GM18868 (cell line): Measurements from ENCODE around the gene PJA1.
A peak's percentile ranks its signal among the peaks of the same experiment; 100 is the strongest.

ENCODE experiments used
- ATAC-seq: cut with Tn5 transposase; IDR thresholded peaks from one replicate; pipeline ENCODE4 v1.9.1; 2021; ENCODE audit warnings: mild to moderate bottlenecking, moderate library complexity; ENCODE audit not compliant: unreplicated experiment

The PJA1 gene

DNA sequence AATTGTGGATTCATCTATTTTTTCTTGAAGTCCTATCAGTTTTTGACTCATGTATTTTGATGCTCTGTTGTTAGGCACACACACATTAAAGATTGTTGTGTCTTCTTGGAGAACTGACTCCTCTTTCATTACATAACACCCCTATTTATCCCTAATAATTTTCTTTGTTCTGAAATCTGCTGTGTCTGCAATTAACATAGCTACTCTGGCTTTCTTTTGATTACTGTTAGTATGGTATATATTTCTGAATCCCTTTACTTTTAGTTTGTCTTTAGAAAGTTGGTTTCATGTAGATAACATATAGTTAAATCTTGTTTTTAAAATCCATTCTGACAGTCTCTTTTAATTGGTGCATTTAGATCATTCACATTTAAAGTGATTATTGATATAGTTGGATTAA lies 5.1 kb upstream of the PJA1 start:
- ATAC-seq = no peak

DNA sequence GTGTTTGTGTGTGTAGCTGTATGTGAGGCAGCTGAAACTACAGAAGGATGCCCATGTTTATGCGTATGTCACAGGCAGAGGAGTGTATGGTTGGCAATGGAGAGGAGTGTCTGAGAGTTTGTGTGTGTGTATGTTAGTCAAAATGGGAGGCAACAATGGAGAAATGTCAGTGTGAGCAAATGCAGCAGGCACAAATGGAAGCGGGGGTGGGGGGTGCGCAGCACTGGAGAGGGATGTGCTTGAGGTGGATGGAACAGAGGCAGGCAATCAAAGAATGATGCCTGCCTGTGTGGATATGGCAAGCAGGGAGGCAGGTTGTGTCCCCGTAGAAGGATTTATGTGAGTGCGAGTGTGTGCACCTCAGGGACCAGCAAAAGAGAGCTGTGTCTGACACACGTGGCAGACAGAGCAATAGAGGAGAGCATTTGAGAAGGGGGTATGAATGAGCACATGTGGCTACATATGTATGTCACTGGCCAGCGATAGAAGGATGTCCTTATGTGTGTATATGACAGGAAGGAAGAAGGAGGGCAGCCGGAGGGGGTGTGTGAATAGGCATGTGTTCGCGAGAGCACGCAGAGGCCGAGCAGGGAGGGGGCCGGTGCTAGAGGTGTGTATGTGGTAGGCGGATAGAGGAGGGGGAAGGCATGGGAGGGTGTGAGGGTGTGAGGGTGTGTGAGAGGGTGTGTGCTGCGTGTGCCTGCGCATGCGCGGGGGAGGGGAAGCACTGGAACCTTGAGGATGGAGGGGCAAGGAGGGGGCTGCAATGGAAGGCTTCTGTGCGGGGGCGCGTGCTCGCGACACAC lies 1.1 kb downstream of the PJA1 start:
- ATAC-seq = peak; percentile 58

DNA sequence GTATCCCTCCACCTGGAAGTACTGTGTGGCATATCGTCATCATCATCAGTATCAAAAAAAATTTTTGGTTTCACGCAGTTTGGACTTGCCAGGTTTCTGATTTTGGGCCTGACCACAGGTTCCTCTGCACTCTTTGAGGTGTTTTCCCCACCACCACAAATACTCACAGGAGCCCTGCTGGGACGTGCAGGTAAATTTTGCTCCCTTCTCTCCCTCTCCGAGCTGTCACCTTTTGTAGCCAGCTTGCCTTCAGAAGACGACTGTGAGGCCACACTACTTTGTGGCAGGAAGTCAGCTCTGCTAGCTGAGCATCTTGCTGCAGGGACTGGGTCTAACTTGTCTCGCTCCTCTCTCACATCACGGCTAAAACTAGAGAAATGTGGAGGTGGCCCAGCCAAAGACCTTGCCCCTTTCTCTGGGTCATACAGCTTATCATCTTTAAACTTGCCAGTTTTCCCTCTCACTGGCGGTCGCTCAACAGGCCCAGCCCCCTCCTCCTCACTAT lies 2.8 kb downstream of the PJA1 start:
- ATAC-seq = no peak

DNA sequence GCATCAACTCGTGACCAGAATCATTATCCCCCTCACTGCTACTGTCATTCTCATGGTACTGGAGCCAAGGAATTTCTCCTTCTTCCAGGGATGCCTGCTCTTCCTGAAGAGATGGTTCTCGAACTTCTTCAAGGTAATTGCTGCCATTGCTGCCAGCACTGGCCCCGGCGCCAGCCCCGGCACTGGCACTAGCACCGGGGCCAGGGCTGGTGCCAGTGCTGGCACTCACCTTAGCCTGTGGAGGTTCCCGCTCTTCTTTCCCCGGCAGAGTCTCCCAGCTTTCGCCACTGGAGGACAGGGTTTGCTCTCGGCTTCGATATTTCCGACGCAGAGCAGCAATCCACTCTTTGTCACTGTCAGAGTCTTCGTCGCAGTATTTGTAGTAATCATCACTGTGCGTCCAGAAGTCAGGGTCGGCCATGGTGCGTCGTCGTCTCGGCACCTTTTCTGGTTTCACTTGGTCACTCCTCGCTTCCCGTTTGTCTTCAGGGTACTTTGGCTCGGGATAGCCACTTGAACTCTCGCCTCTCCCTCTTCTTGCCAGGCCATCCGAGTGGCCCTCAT lies 3.4 kb downstream of the PJA1 start:
- ATAC-seq = no peak

DNA sequence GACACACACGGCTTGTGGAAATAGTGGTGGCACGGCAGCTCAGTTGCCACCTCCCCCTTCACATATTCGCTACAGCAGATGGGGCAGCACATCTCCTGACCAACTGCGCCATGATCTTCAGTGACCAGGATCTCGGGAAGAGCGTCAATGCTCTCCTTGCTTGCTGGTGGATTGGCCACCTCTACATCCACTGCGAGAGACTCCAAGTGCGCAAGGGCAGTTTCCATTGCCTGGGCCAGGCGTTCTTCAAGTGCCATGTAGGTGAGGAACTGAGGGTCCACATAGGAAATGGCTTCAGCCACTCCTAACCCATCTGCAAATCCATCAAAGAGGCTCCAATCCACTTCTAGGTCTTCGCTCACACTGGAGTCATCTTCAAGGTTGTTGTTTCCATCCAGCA lies 3.9 kb downstream of the PJA1 start:
- ATAC-seq = no peak

DNA sequence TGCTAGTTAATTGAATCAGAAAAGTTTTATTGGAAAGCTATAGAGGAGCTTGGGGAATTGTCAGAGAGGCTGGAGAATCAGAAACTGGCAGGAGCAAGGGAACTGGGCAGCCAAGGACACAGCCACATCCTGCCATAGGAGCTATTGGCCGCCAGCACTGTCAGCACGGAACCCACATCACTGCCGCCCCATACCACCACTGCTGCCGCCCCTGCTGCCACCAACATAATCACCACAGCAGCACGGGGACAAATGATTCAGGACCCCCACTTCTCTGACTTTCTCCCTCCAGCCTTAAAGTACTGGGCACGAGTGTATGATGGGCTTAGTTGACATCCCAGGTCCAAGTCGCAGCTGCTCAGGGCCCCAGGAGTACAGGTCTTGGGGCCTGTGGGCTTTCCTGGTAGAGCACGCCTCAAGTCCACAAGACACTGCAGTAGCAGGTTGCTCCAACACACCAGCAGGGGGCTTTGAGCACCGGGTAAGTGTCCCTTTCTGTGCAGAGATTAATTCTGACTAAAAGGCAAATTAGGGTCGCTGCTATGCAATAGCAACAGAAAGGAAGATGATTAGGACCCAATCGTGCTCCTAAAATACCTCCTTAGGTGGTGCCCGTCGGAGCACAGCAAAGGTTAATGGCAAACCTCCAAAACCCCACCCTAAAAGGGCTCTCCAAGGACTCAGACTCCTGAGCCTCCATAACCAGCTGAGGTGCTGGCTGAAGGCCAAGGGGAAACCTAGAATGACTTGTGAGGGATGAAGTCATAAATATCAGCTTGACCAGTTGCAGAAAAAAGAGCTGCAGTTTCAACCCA lies 6.9 kb downstream of the PJA1 start:
- ATAC-seq = peak; percentile 95

DNA sequence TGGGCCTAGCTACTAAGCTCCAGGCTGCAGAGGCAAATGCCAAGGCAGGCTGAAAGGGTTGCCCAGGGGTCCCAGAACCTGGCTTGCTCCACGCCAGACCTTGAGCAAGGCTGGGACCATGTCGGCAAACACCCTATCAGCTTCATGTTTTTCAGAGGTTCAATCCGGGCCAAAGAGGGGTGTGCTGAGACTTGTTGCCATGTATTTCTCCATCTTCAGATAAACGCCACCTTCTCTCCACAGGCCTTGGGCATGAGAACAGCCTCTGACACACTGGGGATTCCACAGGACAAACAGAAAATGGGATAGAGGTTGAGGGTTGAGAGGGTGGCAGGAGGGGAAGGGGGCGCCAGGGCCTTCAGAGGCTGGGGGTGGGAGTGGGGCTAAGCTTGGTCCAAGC lies 8.6 kb downstream of the PJA1 start:
- ATAC-seq = no peak

DNA sequence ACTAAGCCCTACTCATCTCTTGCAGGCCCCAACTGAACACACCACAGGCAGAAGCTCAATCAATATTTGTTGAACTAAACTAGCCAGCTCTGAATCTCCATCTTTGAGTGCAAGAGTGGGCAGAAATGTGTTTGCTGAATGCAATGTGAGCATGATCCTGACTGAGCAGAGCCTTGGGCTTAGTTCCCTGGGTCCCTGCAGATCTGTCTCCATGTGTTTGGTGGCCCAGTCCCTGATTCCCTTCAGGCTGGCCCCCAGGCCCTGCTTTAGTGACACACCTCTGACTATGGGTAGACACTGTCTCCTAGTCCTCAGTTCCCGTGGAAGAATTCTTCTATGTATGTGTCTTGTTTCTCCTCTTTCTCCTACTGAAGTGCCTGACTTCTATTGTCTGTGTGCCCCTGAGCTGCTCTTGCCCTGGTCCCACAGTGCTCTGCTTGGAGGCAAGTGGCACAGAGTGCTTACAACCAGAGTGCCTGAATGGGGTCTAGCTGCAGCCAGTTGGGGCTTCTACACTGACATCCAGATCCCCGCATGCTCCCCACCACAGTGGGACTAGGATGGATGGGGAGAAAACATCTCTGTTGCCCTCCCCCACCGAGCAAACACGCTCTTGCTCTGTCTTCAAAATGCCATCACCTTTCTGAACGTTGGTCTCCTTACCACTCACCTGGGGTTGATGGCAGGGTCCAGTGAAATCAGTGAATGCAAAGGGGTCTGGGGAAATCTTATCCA lies 9.3 kb downstream of the PJA1 start:
- ATAC-seq = no peak

DNA sequence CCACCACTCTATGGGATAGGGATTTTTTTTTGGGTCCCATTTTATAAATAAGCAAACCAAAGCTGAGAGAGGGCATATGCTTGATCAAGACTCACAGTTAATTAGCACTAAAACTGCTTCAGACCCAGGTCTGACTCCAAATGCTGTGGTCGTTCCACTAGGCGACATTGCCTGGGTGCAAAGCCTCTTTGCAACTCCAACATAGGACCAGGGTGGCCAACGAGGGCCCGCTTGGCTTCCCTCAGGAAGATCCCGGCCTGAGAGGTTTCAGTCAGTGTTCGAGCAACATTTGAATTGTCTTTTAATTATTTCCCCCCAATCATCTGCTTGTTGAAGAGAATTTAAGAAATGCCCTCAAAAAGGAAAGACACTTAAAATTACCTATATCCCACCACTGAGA lies 11.2 kb downstream of the PJA1 start:
- ATAC-seq = no peak

DNA sequence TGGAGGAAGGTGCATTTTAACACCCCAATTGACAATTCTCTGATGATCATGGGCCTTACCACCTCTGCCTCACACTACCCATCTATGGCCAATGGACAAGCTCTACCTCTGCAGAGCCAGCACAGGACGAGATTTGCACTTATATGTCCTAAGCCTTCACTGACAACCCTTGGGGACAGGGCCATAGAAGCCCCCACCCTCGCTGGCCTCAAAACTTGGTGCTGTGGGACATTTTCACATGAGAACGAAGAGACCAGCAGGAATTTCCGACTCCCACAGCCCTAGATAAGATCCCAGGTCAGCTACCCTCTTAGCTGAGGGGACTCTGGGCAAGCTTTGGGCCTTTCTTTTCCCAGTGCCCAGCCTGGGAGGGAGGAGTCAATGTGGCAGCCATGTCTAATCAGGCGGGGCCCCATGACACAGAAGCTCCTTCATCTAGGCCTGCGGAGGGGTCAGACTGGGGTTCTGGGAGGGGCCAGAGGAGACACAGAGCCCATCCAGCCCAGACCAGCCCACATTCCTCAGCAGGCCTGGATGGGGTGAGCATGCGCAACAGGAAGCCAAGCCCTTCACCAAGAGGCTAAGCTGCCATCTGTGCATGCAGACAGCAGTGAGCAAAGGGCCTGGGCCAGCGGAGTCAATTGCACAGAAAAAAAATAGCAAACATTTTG lies 12.1 kb downstream of the PJA1 start:
- ATAC-seq = no peak

DNA sequence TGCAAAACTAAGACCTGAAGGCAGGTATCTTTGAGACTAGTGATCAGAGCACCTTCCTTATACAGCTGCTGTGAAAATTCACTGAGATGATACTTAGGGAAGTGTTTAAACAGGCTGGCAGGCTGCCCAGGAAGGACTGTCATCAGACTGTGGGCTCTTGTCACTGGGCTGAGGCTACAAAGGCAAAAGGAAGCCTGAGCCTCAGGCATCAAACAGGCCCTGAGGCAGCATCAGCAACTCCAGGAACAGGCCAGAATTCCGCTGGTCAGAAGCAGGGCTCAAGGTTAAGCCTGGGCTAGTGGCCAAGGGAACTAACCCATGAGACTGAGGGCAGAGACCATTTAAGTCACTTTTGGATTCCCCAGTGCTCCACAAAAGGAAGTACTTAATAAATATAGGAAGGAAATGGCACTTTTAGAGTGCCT lies 12.8 kb downstream of the PJA1 start:
- ATAC-seq = no peak

DNA sequence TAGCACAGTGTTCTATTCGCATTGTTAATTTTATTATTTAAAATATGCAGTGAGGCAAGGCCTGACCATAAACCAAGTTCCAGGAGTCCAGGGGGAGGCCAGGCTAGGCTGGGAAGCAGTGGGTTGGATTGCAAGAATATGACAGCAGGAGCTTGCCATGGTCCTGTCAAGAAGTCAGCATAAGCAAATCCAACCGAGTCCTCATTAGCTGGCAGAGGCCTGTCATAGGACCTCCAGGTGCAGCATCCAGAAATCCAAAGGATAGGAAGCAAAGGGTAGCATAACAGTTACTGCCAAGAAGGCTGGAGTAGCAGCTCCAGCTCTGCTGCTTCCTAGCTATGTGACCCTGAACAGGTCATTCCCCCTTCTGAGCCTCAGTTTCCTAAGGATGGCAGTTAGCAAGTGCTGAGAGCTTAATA lies 13.4 kb downstream of the PJA1 start:
- ATAC-seq = no peak

DNA sequence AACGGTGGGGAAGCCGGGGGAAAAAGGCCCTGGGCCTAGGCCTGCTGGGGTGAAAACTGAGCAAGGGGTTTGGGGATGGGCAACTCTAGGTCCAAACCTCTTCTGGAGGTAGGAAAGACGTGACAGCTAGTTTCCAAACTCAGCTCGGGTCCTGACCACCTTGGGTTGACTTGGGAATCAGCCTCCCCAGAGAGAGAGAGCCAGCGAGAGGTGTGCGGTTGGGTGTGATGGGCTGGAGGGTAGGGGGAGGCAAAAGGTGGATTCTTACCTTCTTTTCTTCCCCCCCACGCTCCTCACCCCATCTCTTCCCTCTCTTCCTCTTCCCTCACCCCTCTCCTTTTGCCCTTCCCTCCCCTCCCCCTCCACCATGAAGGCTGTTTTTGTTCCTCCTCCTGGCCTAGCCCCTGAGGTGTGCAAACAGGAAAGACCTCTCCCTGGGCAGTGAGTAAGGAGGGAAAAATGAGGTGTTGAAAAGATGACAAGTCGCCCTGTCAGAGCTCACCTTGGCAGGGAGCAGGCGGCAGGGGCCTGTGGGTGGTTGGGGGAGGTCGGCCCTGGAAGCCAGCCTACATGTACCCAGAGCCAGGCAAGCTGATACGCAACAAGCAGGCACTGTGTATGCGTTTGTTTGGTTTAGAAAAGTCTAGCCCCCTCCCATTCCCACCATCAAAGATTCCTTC lies 14.8 kb downstream of the PJA1 start:
- no peak for ATAC-seq

DNA sequence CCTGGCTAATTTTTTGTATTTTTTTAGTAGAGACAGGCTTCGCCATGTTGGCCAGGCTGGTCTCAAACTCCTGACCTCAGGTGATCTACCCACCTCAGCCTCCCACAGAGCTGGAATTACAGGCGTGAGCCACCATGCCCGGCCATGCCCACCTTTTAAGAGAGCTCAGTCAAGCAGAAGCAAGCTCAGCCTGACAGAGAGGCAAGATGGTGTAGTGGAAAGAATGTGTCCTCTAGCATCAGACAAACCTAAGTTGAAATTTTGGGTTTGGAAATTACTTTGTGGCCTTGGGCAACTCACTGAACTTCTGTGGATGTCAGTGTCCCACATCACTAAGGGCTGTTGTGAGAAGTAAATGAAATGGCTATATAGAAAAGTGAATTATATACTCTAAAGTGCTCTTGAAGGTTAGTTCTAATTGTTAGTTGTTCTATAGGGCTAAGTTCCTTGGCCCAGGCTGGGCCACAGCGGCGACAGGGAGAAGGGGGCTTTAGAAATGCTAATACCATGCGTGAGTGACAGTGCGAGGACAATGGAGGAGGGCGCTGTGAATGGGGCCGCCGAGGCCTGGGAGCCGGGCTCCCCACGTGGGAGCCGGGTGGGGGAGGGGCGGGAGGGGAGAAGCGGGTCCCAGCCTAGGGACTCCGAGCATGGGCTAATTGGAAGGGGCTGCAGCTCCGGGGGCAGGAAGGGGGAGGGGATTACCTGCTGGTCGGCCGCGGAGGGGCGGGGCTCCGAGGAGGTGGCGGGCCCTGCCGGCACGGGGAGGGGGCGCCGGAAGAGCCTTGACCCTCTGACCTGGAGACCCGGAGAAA lies 15.6 kb downstream of the PJA1 start:
- no peak for ATAC-seq

DNA sequence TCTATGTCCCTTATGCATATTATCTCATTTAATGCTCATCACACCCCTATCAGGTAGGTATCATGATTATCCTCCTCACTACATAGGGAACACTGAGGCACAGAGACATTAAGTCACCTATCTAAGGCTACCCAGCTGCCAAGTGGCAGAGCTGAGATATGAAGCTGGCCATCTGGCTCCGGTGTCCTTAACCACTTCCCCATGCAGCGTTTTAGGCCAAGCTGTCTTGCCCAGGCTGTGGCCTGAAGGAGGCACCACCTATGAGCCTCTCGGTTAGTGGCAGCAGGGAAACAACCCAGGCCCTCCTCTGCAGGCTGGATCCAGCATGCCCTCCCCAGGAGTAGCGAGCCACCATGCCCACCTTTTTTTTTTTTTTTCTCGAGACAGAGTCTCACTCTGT lies 16.3 kb downstream of the PJA1 start:
- ATAC-seq = no peak

DNA sequence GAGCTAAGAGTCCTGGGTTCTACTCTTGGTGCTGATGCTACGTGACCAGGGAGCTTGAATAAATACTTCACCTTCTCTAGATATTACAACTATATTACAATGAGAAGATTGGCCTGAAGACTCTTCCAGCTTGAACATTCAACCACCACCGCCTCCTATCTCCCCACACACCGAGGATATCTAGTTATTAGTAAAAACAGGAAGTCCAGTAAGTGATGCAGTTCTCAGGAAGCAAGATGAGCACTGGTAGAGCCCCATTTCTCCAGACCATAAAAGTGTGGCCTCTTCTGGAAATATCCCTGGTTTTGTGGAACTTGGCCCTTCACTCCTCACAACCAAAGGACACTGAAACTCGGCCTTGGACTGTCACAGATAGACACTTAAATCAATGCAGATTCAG lies 18.5 kb downstream of the PJA1 start:
- ATAC-seq = no peak

DNA sequence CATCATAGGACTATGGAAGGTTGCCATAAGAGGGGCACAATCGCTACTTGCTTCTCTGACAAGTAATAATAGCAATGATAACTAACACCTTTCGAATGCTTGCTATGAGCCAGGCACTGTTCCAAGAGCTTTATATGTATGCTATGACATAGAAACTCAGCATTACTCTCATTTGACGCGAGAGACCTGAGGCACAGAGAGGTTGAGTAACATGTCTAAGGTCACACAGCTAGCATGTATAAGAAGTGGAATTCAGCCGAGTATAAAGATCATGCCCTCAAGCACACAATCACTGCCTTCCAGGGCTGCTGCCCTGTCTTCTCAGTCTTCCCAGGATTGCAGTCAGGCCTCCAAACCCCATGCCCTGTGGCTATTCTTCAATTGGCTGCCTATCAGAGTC lies 19.5 kb downstream of the PJA1 start:
- ATAC-seq = no peak

DNA sequence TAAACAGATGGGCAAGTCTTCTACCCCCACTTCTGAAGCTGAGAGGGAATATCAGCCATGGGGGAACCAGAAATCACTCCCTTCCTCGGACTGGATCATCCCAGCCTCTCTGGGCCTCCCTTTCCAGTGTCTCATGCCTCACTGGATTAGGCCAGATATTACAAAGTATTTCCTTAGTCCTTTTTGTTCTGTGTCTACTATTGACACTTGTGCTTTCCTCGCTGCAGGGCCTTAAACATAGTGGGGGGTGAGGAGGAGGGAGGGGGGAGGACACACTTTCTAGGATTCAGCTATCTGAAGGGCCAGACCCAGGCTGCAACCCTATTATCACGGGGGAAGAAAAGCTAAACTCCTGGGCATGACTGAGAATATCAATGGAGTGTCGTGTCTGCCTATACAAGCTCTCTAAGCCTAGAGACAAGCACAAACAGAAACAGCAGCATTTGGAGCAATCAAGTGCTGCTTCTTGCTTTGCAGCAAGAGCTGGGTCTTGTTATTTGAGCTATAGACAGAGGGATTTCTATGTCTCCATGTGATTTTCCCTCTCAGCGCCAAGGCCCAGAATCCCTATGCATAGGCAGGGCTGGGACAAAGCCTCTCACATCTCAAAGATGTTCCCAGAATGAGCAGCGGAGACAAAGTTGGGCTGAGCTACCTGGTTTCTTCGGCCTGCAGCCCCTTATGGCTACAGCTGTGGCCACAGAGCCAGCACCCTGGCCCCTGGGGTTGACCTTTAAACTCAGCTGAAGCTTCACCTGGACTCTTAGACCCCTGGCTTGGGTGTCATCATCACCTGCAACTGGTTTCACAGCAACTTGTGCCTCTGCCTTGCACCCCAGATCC lies 20.2 kb downstream of the PJA1 start:
- ATAC-seq = no peak
